IMR-90 (cell line): Measurements from ENCODE around the gene CNTN4. TPM values are rescaled to one million over a fixed set of nuclear protein-coding genes. Genes with fewer than 3 reads are reported as not detected.

Experiments
- ATAC-seq: fragments of 200-7000 bp; cut with Tn5 transposase; 2 replicates; pipeline ENCODE4 v1.9.1; 2020; ENCODE audit warnings: low read depth, mild to moderate bottlenecking, moderate library complexity
- BruUV-seq: library from RNA; stranded (reverse); fragments of 400-500 nt; replicated peaks from 2 replicates; lab custom pipeline; 2021; lab: Mats Ljungman, UMichigan
- CTCF ChIA-PET: fragments of 300-600 bp; formaldehyde crosslinking; extraction: SDS; loops from one replicate; lab custom pipeline; 2021; ENCODE audit warnings: antibody characterized with exemption; lab: Yijun Ruan, JAX
- POLR2A ChIA-PET: fragments of 300-600 bp; sonication (Branson Sonifier 250); formaldehyde crosslinking; loops from one replicate; lab custom pipeline; 2022; ENCODE audit warnings: antibody characterized with exemption; ENCODE audit not compliant: unreplicated experiment; lab: Charles Lee
- DNase-seq: peaks from one replicate; pipeline ENCODE4 v3.0.0; 2013
- H2AFZ ChIP-seq: replicated peaks from 2 replicates; pipeline ENCODE3; 2013; ENCODE audit warnings: low read length, mild to moderate bottlenecking; ENCODE audit not compliant: poor library complexity
- H2AK5ac ChIP-seq: 2 replicates; pipeline ENCODE4 v1.6.1; 2013; ENCODE audit warnings: low read depth, low read length, inconsistent platforms
- H2AK9ac ChIP-seq: replicated peaks from 2 replicates; pipeline ENCODE3; 2013; ENCODE audit warnings: mild to moderate bottlenecking, low read depth, low read length, moderate library complexity; ENCODE audit not compliant: poor library complexity
- H2BK120ac ChIP-seq: 2 replicates; pipeline ENCODE4 v1.6.1; 2013; ENCODE audit warnings: low read depth, low read length, inconsistent platforms
- H2BK15ac ChIP-seq: 3 replicates; pipeline ENCODE4 v1.6.1; 2013; ENCODE audit warnings: low read depth, low read length, inconsistent platforms
- H2BK20ac ChIP-seq: 2 replicates; pipeline ENCODE4 v1.6.1; 2013; ENCODE audit warnings: low read depth, mild to moderate bottlenecking, inconsistent platforms, low read length, moderate library complexity
- H2BK5ac ChIP-seq: 2 replicates; pipeline ENCODE4 v1.6.1; 2013; ENCODE audit warnings: mild to moderate bottlenecking, low read depth, low read length, inconsistent platforms; ENCODE audit not compliant: poor library complexity, severe bottlenecking
- H3K14ac ChIP-seq: replicated peaks from 2 replicates; pipeline ENCODE4 v1.6.1; 2013; ENCODE audit warnings: low read depth, low read length, inconsistent platforms
- H3K18ac ChIP-seq: 2 replicates; pipeline ENCODE4 v1.6.1; 2013; ENCODE audit warnings: low read depth, low read length, control low read depth
- H3K23ac ChIP-seq: 2 replicates; pipeline ENCODE4 v1.6.1; 2013; ENCODE audit warnings: low read depth, low read length, inconsistent platforms
- H3K27ac ChIP-seq: 2 replicates; pipeline ENCODE4 v1.5.1; 2013; ENCODE audit warnings: mild to moderate bottlenecking, control low read depth, low read length; ENCODE audit not compliant: insufficient read depth
- H3K27me3 ChIP-seq: 2 replicates; pipeline ENCODE4 v1.6.1; 2013; ENCODE audit warnings: low read length; ENCODE audit not compliant: control insufficient read depth, insufficient read depth
- H3K36me3 ChIP-seq: 2 replicates; pipeline ENCODE4 v1.6.1; 2013; ENCODE audit warnings: low read length, mixed read lengths; ENCODE audit not compliant: control insufficient read depth, insufficient read depth
- H3K4ac ChIP-seq: 2 replicates; pipeline ENCODE4 v1.6.1; 2013; ENCODE audit warnings: low read depth, low read length, inconsistent platforms
- H3K4me1 ChIP-seq: 2 replicates; pipeline ENCODE4 v1.6.1; 2013; ENCODE audit warnings: low read length, mixed read lengths; ENCODE audit not compliant: control insufficient read depth, insufficient read depth
- H3K4me2 ChIP-seq: 2 replicates; pipeline ENCODE4 v1.6.1; 2013; ENCODE audit warnings: low read depth, mild to moderate bottlenecking, control low read depth, low read length, moderate library complexity
- H3K4me3 ChIP-seq: 2 replicates; pipeline ENCODE4 v1.5.1; 2013; ENCODE audit warnings: low read depth, mild to moderate bottlenecking, control low read depth, low read length, moderate library complexity; ENCODE audit not compliant: insufficient read depth
- H3K56ac ChIP-seq: 2 replicates; pipeline ENCODE4 v1.6.1; 2013; ENCODE audit warnings: low read length, inconsistent platforms; ENCODE audit not compliant: insufficient read depth; ENCODE audit errors: extremely low read depth
- H3K79me1 ChIP-seq, 2 experiments: 2 replicates each; pipeline ENCODE4 v1.6.1; 2013; ENCODE audit warnings: low read length in 2 of 2, inconsistent platforms in 1 of 2, low read depth in 1 of 2
- H3K9ac ChIP-seq: 2 replicates; pipeline ENCODE4 v1.6.1; 2013; ENCODE audit warnings: low read depth, low read length, control low read depth
- H3K9me1 ChIP-seq: 2 replicates; pipeline ENCODE4 v1.6.1; 2013; ENCODE audit warnings: low read length, inconsistent platforms; ENCODE audit not compliant: insufficient read depth
- H3K9me3 ChIP-seq: 2 replicates; pipeline ENCODE4 v1.6.1; 2013; ENCODE audit warnings: low read length; ENCODE audit not compliant: control insufficient read depth, insufficient read depth
- H4K20me1 ChIP-seq: 2 replicates; pipeline ENCODE4 v1.6.1; 2013; ENCODE audit warnings: low read length, inconsistent platforms; ENCODE audit not compliant: insufficient read depth
- H4K5ac ChIP-seq: 2 replicates; pipeline ENCODE4 v1.6.1; 2013; ENCODE audit warnings: mild to moderate bottlenecking, low read depth, low read length, control low read depth
- H4K8ac ChIP-seq, 2 experiments: 2 replicates each; pipeline ENCODE4 v1.6.1; 2013; ENCODE audit warnings: low read depth in 2 of 2, low read length in 2 of 2, control low read depth in 1 of 2, inconsistent platforms in 1 of 2
- H4K91ac ChIP-seq: 2 replicates; pipeline ENCODE4 v1.6.1; 2013; ENCODE audit warnings: low read depth, low read length, inconsistent platforms; ENCODE audit not compliant: insufficient read depth
- BHLHE40 ChIP-seq: fragments of 150-350 bp; IDR thresholded peaks from 2 replicates; pipeline ENCODE4 v1.6.1; 2016; ENCODE audit warnings: mild to moderate bottlenecking, low read depth, low read length
- CEBPB ChIP-seq: IDR thresholded peaks from 2 replicates; pipeline ENCODE4 v1.6.1; 2012; ENCODE audit warnings: low read depth, low read length, improper control_type of control experiment
- CHD1 ChIP-seq: IDR thresholded peaks from 2 replicates; pipeline ENCODE4 v1.6.1; 2012; ENCODE audit warnings: low read depth, low read length, improper control_type of control experiment
- CTCF ChIP-seq: conservative IDR thresholded peaks from 2 replicates; pipeline ENCODE4 v1.5.1; 2012; ENCODE audit warnings: mild to moderate bottlenecking, low read depth, low read length, improper control_type of control experiment
- FOS ChIP-seq: fragments of 150-350 bp; IDR thresholded peaks from 2 replicates; pipeline ENCODE4 v1.6.1; 2016; ENCODE audit warnings: low read depth, low read length
- MAFK ChIP-seq: IDR thresholded peaks from 2 replicates; pipeline ENCODE4 v1.6.1; 2012; ENCODE audit warnings: low read depth, low read length, improper control_type of control experiment
- MAZ ChIP-seq: IDR thresholded peaks from 2 replicates; pipeline ENCODE4 v1.6.1; 2012; ENCODE audit warnings: low read depth, mild to moderate bottlenecking, low read length, improper control_type of control experiment, moderate library complexity, borderline replicate concordance
- MXI1 ChIP-seq: IDR thresholded peaks from 2 replicates; pipeline ENCODE4 v1.6.1; 2012; ENCODE audit warnings: low read depth, mild to moderate bottlenecking, low read length, moderate library complexity, borderline replicate concordance
- POLR2A ChIP-seq: IDR thresholded peaks from 2 replicates; pipeline ENCODE4 v1.6.1; 2012; ENCODE audit warnings: mild to moderate bottlenecking, low read depth, low read length
- RAD21 ChIP-seq: IDR thresholded peaks from 2 replicates; pipeline ENCODE4 v1.6.1; 2012; ENCODE audit warnings: low read length, improper control_type of control experiment
- RCOR1 ChIP-seq: IDR thresholded peaks from 2 replicates; pipeline ENCODE4 v1.6.1; 2012; ENCODE audit warnings: mild to moderate bottlenecking, low read length, improper control_type of control experiment; ENCODE audit not compliant: insufficient replicate concordance
- RFX5 ChIP-seq: IDR thresholded peaks from 2 replicates; pipeline ENCODE4 v1.8.0; 2012; ENCODE audit warnings: low read depth, mild to moderate bottlenecking, low read length, moderate library complexity
- SMC3 ChIP-seq: fragments of 150-350 bp; IDR thresholded peaks from 2 replicates; pipeline ENCODE4 v1.6.1; 2016; ENCODE audit warnings: low read depth, mild to moderate bottlenecking, antibody characterized with exemption, low read length, moderate library complexity
- USF2 ChIP-seq: fragments of 150-350 bp; IDR thresholded peaks from 2 replicates; pipeline ENCODE4 v1.6.1; 2017; ENCODE audit warnings: mild to moderate bottlenecking, antibody characterized with exemption, low read length, low read depth
- WGBS, 2 experiments: methylation state at CpG; one replicate each; pipeline versions ENCODE4 v1.1.5 to v1.1.7; 2013; ENCODE audit warnings: missing lambda C conversion rate in 2 of 2; ENCODE audit not compliant: insufficient read length in 1 of 2; ENCODE audit errors: extremely low coverage in 2 of 2; 5-methylcytosine and 5-hydroxymethylcytosine counted together
- dilution Hi-C: fragments of 300-500 bp; cut with HindIII; formaldehyde crosslinking; loops from one replicate; pipeline ENCODE4 v1.14.3; 2018; ENCODE audit warnings: low sequenced_read_pairs; ENCODE audit not compliant: unreplicated experiment
- in situ Hi-C: fragments of 300-500 bp; cut with MboI; formaldehyde crosslinking; loops from 3 replicates; pipeline ENCODE4 v1.14.3; 2019; ENCODE audit warnings: low sequenced_read_pairs, inconsistent platforms, mixed read lengths
- intact Hi-C: fragments of 100-400 bp; cut with micrococcal nuclease; formaldehyde crosslinking; loops from 2 replicates; pipeline ENCODE4 v1.10.0; 2022
- polyA plus RNA-seq, 3 experiments: library from polyadenylated mRNA; depleted of rRNA; stranded (reverse); fragments of >200 nt; gene quantifications; 2 replicates each; pipeline ENCODE4 v1.2.3, GENCODE V29; 2012; ENCODE audit warnings: low replicate concordance in 1 of 3
- total RNA-seq: library from RNA; depleted of rRNA; stranded (reverse); fragments of >200 nt; gene quantifications from 2 replicates; pipeline ENCODE4 v1.2.3, GENCODE V29; 2012

The CNTN4 gene
- total and polyA plus RNA-seq, 2 of the 4 experiments (the other 2 are of a cell fraction), result under 0.01 TPM; not detected in 1

GRCh38 chr3:2261747-2262146, 163.1 kb downstream of the CNTN4 start:
- Histone ChIP-seq H3K4me3 (no peak overlapping the region), H3K36me3 (no peaks in the 10 kb centered on the region), H4K8ac (no peak overlapping the region), H3K27ac (no peak overlapping the region), H2BK120ac (no peak overlapping the region), H3K14ac (no peak overlapping the region), H3K9ac (no peak overlapping the region), H4K20me1 (no peaks in the 10 kb centered on the region), H2BK20ac (no peak overlapping the region), H2AFZ (no peak overlapping the region), H3K4me1 (no peaks in the 10 kb centered on the region), H2AK5ac (no peak overlapping the region), H3K18ac (no peak overlapping the region), H4K5ac (no peak overlapping the region), H2AK9ac (no peak overlapping the region), H3K27me3 (no peaks in the 10 kb centered on the region), H4K91ac (no peak overlapping the region), H3K79me1 (no peaks in the 10 kb centered on the region), H3K4ac (no peak overlapping the region), H2BK15ac (no peak overlapping the region), H2BK5ac (no peak overlapping the region), H3K23ac (no peak overlapping the region), H3K9me3 (peaks cover 7% of the 10 kb centered on the region), H3K56ac (no peak overlapping the region), H3K4me2 (no peak overlapping the region), H3K9me1 (no peaks in the 10 kb centered on the region)
- ATAC-seq (no peak), DNase-seq (no peak)
- POLR2A ChIA-PET, result no interaction called here
- no peak for TF ChIP-seq MXI1
- TF ChIP-seq USF2, result no peak
- TF ChIP-seq SMC3, result no peak
- no peak for TF ChIP-seq RFX5
- TF ChIP-seq POLR2A, result no peak
- no peak for TF ChIP-seq RAD21
- no peak for TF ChIP-seq CEBPB
- no peak for TF ChIP-seq MAZ
- no peak for TF ChIP-seq MAFK
- TF ChIP-seq CTCF, result no peak
- TF ChIP-seq RCOR1, result no peak
- TF ChIP-seq FOS, result no peak
- TF ChIP-seq BHLHE40, result no peak
- no peak for TF ChIP-seq CHD1
- BruUV-seq, result no TSS peak
- intact Hi-C loops, result no loop called here
- in situ Hi-C loops, result no loop called here
- no CpG with 5 or more reads among the region's 3 CpGs for WGBS, 2 experiments
- CTCF ChIA-PET, result interaction anchor here (1.0 kb wide), 1 partner anchor 10 kb away, joined by 3 read pairs; no protein-coding TSS in a partner anchor
- dilution Hi-C loops, result no loop called here
